HG02852 (cell line): ENCODE measurements around the gene TES.
A peak's percentile ranks its signal among the peaks of the same experiment; 100 is the strongest.
"Not testable (repeated sequence)": the region's sequence is repeated elsewhere in the genome, so short reads cannot be mapped to it uniquely, and the experiment has no call there.

ENCODE experiments used
- ATAC-seq: cut with Tn5 transposase; IDR thresholded peaks from one replicate; pipeline ENCODE4 v1.9.1; 2021; ENCODE audit warnings: mild to moderate bottlenecking, moderate library complexity; ENCODE audit not compliant: unreplicated experiment

Gene TES

DNA sequence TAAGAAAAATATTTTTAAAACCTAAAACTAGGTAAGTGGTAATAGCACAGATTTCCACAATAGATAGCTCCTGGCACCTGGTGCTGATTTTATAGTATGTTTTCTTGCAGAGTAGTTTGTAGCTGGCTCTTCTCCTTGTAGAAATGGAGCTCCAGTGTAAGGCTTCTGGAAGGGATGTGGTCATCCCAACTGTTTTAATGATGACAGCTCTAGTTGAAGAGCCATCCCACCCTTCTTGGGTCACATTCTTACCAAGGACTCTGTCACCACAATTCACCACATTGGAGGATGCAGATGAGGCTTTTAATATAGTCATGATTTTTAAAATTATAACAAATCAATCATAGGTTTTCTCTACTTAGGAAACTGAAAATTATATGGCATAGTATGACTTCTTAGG, 31.0 kb downstream of the TES start:
- ATAC-seq = no peak

DNA sequence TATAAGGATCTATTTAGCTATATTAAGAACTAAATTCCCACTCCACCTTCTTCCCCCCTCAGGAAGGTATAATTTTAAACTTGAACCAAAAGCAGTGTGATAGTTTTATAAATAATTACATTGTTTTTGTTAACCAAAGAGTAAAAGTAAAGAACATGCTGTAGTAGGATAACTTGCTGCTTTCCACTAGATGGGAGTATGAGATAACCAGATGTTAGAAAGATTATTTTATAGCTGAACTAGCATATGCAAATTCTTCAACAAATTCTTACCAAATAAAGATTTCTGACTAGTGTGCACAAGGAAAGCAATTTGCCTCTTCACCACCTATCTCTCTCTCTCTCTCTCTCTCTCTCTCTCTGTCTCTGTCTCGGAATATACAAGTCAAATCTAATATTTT, 31.8 kb downstream of the TES start:
- ATAC-seq = no peak

DNA sequence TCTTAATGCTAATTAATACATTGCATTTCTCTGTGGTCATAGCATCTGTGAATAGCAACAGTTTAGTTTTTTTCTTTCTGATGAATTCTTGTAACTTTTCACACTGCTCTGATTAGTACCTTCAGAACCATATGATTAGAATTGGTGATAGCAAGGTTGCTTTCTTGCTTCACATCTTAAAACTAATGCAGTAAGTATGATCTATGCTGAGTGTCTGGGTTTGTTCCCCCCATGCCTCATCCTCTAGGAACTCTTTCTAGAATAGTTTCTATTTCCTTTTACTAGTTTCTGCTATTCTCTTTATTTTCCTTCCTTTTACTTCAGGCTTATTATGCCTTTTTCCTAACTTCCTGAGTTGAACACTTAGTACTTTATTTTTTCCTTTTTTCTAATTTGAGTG, 32.4 kb downstream of the TES start:
- no peak for ATAC-seq

DNA sequence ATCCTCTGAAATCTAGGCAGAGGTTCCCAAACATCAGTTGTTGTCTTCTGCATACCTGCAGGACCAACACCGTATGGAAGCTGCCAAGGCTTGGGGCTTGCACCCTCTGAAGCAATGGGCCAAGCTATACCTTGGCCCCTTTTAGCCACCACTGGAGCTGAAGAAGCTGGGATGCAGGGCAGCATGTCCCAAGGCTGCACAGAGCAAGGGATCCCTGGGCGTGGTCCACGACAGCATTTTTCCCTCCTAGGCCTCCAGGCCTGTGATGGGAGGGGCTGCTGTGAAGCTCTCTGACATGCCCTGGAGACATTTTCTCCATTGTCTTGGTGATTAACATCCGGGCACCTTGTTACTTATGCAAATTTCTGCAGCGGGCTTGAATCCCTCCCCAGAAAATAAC, 34.5 kb downstream of the TES start:
- not testable (repeated sequence) for ATAC-seq

DNA sequence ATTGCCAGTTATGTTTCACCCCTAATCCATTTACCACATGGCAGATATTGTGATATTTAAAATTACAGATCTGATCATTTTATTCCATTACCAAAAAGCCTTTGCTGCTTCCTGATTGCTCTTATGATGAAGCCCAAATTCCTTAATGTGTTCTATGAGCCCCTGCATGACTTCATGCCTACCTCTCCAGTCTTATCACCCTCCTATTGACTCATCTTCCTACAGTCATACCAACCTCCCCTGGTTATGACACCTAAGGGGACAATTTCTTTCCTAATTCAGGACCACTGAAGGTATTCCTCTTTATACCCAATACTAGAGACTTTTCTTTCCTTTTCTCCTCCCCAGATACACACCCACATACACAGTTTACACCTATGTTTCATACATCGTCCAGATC, 36.0 kb downstream of the TES start:
- no peak for ATAC-seq

DNA sequence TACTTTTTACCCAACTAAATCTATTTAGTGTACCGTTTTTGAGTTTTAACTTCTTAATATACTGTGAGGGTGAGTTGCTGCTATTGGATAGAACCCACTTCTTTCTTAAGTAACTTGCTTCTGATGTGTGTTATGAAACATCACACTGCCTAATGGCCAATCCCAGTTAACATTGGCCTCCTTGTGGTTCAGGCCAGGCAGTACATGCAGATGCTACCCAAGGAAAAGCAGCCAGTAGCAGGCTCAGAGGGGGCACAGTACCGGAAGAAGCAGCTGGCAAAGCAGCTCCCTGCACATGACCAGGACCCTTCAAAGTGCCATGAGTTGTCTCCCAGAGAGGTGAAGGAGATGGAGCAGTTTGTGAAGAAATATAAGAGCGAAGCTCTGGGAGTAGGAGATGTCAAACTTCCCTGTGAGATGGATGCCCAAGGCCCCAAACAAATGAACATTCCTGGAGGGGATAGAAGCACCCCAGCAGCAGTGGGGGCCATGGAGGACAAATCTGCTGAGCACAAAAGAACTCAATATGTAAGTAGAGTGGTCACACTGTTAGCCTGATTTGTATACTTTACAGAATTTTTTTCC, 39.7 kb downstream of the TES start:
- ATAC-seq = peak; percentile 65

DNA sequence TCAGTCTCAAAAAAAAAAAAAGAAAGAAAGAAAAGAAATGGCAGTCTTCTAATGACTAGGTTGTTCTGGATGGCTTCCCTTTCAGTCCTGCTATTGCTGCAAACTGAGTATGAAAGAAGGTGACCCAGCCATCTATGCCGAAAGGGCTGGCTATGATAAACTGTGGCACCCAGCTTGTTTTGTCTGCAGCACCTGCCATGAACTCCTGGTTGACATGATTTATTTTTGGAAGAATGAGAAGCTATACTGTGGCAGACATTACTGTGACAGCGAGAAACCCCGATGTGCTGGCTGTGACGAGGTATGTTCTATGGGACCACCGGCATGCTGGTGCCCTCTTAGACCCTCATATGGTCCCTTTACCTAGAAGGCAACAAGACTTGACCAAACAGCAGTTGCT, 41.3 kb downstream of the TES start:
- ATAC-seq = peak; percentile 44

DNA sequence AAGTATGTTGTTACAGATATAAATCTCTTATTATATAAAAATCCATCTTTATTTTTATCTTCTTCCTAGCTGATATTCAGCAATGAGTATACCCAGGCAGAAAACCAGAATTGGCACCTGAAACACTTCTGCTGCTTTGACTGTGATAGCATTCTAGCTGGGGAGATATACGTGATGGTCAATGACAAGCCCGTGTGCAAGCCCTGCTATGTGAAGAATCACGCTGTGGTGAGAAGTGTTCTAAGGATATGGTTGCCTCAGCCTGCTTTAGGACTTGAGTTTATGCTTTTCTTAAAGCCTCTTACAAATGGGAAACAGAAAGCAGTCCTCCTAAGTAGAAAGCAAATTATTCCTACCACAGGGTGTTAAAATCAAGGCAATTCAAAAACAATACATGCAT, 41.9 kb downstream of the TES start:
- no peak for ATAC-seq

DNA sequence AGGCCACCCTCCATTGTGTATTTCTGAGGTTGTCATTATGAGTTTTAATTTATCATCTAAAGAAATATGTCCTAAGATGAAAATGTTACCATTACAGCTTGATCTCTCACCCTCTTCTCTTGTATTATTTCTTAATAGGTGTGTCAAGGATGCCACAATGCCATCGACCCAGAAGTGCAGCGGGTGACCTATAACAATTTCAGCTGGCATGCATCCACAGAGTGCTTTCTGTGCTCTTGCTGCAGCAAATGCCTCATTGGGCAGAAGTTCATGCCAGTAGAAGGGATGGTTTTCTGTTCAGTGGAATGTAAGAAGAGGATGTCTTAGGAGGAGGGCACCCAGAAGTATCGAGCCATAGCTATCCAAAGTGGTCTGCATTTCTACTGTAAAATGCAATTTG, 46.8 kb downstream of the TES start:
- no peak for ATAC-seq

DNA sequence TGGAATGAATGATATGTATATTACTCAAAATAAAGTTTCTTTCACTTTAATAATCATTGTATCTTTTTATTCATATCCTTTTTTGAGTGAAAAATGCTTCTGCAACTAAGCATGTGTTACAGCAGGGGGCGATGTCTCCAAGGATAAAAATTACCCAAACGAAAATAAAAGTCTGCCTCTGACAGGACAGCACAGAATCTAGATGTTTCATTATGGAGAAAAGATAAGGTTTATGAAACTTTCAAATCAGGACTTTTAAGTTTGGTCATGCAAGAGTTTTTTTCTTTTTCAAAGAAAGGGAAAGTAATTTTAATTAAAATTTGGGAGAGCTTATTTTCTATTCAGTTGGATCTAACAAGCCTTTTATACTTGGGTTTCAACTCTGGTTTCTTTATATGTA, 48.4 kb downstream of the TES start:
- peak; percentile 45 for ATAC-seq

DNA sequence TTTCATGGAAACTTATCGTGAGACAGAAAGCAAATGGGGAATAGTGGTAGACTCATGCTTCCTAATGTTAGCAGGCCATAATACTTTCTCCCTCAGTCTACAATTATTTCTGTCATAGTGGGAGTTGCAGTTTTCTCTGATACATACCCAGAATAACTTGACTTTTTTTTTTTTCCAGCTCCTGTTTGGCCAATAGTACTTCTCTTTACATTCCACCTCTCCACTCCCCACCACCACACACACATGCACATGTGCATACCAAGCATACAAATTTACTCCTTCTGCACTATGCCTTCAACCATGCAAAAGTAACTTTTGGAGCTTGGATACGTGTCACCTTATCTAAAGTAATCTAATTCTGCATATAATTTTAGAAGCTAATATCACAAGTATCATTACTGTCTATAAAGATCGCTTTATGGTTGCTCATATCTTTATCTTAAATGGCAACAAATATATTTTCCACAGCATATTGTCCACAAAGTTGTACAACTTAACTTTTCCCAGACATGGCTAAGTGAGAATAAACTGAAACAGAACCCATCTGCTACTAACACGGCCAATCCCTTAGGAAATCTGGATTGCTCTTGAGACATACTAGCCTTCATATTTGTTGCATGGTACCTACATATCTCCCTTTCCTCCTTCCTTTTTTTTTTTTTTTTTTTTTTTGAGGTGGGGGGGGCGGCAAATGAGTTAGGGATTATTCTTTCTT, 49.0 kb downstream of the TES start:
- ATAC-seq = no peak

DNA sequence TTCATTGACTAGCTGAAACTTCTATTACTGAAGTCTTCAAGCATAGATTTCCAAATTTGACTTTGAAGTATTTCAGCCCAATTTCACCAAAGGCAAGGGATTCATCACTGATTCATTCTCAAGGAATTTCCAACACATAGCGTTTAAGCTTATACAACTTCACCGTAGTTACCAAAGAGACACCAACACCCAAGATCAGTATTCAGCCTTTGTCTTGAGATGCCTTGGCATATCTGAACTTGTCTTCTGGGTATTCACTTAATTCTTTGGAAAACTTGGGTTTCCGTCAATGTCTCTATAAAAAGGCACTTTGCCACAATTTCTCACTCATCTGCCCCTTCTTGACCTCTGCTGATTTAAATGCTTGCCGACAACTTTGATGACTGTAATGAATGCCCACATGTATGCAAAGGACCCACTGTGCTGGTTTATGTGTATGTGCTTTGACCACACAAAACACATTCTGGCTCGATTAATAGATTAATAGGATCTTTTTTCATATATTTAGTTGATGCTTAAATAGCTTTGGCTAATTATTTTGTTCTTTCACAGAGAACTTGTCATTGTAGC, 49.6 kb downstream of the TES start:
- ATAC-seq = no peak

DNA sequence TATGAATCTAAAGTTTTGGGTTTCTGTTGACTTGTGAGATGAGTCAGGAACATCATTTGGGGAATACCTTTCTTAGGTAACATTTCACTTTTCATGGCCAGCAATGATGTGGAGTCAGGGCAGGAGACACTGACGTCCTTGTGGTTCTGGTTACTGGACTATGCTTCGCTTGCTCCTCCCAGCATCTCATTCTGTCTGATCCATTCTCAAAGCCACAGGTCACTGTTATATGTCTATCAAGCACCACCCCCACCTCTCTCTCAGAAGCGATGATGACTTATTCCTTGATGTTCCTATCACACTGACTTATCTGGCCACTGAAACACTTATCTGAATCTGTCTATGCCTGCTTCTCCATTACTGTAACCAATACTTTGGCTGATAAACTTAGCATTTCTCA, 51.6 kb downstream of the TES start:
- ATAC-seq = peak; percentile 46

DNA sequence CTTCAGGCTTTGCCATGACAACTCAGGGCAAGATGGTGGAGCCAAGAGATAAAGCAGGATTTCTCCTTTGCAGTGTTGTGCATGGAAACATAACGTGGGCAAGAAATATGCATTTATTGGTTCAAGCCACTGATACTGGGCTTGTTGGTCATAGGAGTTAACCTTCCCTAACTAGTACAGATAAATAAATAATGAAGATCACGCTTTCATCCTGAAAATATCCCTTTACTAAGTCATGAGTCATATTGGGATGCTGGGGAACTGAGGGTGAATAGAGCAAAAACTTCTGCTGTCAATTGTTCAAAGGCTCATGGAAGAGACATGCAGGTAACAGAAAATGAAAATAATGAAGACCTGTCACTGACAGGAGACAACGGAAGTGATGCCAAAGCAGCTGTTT, 55.5 kb downstream of the TES start:
- no peak for ATAC-seq

DNA sequence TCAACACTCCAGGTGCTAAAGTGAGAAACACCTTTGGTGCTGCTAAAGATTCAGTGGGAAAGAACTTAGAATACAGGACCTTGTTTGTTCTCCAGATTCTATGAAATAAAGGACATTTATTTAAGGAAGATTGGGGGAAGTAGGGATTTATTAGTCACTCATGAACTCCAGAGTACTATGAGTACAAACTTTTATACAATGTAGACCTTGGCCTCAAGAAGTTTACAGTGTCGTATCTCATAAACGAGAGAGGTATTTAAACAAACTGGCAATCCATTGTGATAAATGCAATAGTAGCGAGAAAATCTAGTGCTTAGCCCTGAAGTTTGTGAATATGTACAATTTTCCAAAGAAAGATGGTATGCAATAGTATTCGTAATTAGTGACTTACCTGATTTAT, 59.1 kb downstream of the TES start:
- no peak for ATAC-seq

DNA sequence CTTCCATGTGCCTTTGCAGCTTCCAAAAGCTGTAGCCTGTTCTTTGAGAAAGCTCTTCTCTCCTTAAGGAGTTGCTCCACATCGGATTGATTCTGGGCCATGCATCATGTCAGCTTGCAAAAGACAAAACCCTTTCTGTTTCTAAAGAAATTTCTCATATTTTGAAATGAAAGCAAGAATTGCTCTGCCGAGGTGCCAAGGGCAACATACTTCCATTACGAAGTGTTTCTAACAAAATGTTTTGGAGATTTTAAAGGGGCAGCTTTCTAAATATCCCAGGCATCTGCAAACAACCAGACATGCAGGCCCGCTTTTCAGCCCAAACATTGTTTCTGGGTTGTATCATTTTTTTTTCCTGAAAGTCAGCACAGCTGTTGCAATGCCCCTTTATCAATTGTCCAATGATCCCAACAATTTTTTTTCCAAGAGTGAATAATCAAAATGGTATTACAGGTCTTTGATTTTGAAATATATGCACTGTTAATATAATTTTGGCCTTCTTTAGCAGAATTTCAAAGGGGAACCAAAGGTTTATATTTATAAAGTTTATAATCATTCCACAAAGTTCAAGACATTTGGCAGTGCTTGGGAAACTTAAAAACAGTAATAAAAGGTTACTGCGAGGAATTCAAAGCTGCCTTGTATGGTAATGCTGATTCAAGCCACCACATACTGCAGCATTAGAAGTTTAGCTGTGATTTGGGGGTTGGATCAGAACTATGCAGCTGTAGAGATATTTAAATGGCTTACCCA, 61.0 kb downstream of the TES start:
- no peak for ATAC-seq

DNA sequence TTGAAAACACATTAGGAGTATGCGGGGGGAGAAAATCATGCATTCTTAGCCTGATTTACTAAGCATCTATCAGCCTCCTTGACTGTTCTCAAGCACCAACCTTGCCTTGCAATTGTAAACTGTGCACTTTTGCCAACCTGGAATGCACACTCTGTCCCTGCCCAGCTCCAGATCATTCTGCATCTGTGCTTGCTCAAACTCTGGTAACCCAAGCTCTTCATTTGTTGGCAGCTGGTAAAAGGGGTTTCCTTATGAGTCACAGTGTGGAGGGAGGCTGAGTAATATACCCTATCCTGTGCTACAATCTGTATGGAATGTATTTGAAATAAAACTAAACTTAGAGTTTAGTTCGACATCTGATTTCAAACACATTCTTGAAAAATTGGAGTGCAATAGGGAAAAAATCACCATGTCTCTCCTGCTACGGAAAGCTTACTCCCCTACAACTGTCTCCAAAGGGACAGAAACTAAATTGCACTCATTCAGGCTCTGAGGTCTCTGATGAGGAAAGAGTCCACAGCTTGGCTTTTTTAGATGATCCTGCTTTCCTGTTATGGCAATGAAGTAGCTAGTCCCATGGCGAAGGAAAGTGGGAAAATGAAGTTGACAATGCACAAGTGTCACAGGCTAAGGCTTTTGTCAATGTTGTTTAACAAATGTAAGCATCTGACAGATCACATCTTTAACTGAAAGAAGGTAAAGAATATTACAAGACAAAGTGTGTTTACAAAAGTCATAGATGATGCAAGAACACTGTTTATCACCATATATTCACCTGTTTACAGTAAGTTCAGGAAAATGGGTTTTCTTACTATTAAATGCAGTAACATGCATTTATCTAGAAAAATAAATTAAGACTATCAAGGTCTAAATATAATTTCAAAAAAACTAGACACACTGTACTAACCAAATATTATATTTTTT, 61.9 kb downstream of the TES start:
- ATAC-seq = no peak

DNA sequence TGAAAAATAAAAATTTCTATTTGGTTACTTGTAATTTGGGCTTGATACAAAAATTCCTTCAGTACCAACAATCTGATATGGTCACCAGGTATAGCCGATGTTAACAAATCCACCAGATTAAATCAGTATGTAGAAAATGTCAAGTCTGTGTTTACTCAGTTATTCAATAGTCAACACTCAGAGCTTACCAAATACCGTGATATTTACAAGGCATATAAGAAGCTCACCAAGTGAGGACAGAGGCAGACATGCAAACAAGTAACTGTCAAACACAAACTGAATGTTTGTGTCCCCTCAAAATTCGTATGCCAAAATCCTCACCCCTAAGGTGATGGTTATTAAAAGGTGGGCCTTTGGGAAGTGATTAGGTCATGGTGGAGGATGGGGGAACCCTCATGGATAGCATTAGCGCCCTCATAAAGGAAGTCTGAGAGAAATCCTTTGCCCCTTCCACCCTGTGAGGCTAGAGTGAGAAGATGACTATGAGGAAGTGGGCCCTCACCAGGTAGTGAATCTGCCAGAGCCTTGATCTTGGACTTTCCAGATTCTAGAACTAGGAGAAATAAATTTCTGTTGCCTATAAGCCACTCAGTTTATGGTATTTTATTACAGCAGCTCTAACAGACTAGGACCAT, 63.1 kb downstream of the TES start:
- ATAC-seq = no peak

DNA sequence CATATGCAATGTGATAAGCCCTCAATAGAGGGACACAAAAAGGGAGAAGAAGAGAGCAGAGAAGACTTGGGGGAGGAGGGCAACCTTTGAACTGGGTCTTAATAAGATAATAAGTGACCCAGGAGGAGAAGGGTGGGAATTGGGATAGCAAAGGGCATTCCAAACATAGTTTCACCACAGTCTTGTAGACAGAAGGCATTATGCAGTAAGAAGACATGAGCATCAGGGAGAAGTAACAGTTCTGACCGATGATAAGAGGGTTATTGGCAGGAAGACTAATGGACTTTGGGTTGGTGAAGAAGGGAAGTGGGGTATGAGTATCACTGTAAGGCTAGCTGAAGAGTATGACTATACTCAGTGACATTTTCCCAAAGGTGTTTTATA, 63.6 kb downstream of the TES start:
- ATAC-seq = no peak

DNA sequence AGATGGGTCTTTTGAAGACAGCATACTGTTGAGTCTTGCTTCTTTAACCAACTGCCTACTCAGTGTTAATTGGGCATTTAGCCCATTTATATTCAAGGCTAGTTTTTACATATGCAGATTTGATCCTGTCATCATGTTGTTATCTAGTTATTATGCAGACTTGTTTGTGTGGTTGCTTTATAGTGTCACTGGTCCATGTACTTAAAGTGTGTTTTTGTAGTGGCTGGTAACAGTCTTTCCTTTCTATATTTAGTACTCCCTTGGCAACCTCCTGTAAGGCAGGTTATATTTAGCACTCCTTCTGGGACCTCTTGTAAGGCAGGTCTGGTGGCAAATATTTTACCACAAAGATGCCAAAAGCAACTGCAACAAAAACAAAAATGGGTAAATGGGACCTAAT, 66.7 kb downstream of the TES start:
- no peak for ATAC-seq

DNA sequence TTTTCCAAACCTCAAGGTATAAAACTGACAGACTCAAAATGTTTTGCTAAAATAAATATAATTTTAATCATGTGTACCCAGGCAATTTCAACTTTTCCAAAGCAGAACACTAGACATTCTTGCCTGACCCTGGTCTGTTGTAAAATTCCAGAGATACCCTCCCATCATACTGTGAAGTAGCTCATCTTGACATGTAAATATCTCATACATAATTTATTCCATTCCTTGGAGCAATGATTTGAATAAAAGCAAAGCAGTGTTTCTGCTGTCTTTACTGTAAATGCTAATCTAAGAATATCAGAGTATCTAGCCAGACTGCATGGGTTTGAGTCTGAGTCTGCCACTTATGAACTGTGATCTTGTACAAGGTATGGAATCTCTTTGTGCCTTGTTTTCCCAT, 68.9 kb downstream of the TES start:
- ATAC-seq = no peak
